GM19467 (cell line): Measurements from ENCODE around the gene AUTS2.

ENCODE experiments used
- ATAC-seq: cut with Tn5 transposase; IDR thresholded peaks from one replicate; pipeline ENCODE4 v1.9.1; 2021; ENCODE audit warnings: mild to moderate bottlenecking, moderate library complexity; ENCODE audit not compliant: unreplicated experiment

The AUTS2 gene

GRCh38 chr7:69962186-69963065, 364.2 kb downstream of the AUTS2 start:
- no peak for ATAC-seq

GRCh38 chr7:69963393-69963792, 365.1 kb downstream of the AUTS2 start:
- no peak for ATAC-seq

DNA sequence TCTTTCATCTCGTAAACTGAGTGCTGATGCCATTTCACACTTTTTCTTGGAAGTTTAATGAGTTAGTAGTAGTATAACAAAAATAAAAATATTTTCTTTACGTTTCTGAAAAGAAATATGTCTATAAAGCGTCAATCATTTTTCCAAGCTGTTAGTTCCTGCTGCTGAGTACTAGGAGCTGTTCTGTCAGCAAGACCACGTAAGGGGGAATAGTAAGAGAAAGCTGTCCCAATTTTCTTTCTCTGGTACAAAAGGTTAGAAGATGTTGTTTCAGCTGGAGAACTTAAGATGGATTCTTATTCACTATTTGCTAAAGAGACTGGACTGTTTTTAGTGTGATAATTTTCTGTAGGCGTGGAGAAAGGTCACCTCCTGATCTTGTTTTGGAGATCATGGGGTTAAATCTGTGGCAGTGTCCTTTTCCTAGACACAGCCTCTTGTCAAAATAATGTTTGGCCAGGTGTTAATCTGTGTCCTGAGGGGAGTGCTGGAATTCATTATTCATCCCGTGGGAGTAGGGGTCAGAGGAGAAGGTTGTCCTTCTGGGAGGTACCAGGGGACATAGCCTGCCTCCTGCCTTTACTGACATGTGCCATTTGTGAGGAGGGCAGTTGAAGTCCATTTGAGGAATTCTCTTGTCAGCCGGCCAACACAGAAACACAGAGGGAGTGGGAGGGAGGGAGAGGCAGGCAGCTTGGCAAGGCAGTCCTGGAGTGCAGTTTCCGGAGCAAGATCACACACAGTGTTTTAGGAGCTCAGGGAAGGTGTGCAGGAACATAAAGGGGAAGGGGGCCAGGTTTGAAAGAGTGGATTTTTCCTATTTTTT, 368.7 kb downstream of the AUTS2 start:
- no peak for ATAC-seq

GRCh38 chr7:69967689-69968450, 369.6 kb downstream of the AUTS2 start:
- no peak for ATAC-seq

DNA sequence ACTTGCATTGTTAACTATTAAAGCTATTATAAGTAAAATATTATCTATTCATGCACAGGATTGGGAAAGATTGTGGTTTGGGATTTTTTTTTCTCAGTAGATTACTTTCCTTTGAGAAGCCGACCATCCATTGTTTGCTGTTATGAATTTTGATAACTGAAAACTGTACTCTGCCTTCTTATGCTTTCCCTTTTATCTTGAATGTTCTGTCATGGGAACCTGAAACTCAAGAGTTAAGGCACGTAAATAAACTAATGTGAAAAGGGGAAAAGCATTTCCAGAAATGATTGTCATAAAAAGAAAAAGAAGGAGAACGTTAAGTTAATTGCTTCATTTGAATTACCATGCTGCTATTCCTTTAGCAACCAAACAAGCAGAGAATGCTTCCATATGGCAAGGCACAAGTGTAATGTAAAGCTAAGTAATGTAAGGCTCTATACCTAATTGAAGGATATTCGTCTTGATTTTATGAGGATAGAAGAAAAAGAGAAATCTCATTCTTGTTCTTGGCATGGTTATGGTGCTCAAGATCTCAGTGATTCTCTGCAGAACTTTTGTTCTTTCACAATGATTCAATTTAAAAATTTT, 370.8 kb downstream of the AUTS2 start:
- no peak for ATAC-seq

DNA sequence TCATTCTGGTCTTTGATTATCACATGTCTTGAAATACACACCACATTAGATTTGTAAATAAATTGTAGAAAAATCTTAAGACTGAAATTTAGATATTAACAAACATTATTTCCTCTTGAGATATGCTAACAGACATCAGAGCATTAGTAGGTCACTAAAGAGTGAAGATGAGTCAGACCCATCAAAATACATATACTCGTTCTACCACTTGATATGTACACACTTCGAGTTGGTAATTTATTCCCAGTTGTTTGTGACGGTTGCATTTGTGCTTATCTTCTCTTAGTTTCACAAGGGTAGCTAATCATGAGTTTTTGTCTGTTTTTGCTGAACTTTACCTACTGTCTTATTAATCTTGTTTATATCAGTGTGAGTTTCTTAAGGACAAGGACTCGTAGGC, 383.4 kb downstream of the AUTS2 start:
- no peak for ATAC-seq

GRCh38 chr7:69982197-69982596, 383.9 kb downstream of the AUTS2 start:
- ATAC-seq, result no peak

DNA sequence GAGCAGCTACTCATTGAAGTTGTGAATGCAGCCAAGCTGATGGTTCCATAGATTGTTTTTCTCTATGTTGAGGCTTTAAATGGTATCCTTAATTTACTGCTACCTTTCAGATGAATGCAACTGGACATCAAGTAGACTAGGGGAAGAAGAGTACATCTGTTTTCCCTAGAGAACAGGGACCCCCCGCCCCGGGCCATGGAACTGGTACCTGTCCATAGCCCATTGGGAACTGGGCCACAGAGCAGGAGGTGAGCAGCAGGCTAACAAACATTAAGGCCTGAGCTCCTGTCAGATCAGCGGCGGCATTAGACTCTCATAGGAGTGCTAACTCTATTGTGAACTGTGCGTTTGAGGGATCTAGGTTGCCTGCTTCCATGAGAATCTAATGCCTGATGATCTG, 391.3 kb downstream of the AUTS2 start:
- ATAC-seq, result no peak

DNA sequence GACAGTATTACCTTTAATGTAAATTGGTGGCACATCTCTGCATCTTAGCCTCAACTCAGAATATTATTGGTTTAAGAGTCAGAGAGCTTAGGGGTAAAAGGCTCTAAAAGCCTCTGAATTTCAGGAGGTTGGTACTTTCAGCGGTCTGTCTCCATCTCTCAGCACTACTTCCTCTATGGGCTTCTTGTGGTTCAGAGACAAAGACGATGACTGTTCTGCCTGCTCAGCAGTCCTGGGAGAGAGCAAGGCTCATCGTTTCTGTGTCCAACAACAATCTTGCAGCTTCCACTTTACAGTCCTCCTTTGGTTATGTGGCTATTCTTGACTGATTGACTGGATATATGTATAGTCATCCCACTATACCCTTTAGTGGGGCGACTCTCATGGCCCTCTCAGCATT, 394.7 kb downstream of the AUTS2 start:
- no peak for ATAC-seq

DNA sequence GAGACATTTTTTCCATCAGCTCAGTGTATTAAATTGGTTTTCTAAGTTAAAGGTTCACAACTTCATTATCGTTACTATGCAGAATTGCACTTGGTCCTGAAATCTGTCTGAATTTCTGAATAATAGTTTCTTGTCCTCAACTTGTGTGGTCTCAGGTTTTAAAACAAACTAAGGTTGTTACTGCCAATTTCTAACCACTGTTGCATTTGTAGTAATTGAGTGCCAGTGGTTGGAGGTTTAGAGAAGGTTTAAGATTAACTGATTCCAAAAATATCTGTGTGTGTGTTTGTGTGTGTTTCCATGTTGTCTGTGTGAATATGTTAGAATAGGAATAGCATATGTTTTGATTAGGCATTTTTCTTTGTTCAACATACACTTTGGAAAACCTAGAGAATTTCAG, 395.9 kb downstream of the AUTS2 start:
- no peak for ATAC-seq

DNA sequence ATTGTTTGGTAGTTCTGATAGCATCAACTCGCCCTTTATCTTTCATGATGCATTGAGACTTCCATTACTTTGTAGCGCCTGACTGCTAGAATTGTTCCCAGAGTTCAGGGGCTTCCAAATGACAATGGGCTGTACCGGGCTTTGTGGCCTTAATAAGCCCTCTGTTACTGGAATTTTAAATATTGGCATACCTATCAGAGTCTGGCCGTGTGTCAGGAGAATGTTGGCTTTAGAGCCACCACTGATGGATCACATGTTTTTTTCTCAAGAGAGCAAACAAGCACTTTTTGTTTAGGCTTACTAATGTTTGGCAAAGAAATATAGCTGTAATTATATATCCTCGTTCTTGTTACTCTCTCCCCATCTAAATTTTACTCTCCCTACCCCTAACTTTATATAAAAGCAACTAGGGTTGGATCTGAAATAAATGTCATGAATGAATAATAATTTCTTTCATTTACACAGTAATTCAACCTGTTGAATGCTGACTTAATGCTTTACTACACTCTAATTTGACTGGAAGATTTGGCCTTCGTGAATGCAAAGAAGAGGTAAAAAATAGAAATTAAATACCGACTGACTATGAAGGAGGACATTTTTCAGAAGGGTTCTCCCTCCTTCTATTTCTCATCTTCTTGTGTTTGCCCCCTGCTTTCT, 396.7 kb downstream of the AUTS2 start:
- ATAC-seq, result no peak

DNA sequence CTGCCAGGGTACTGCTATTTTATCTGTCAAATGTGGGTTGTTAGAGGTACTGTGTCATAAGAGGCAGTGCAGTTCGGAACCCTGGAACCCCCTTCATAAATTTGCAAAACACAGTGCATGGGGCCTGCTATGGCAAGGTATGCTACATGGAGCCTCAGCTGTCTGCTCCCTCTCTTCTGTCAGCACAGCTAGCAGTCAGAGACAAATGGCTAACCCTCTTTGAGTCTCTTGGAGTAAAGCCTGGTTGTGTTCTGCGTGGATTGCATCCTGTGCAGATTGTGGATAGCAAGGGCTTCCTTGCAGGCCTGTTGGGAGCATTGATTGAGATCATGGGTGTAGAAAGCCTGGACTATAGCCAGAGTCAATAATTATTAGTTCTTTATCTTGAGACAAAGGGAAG, 397.8 kb downstream of the AUTS2 start:
- ATAC-seq, result no peak

DNA sequence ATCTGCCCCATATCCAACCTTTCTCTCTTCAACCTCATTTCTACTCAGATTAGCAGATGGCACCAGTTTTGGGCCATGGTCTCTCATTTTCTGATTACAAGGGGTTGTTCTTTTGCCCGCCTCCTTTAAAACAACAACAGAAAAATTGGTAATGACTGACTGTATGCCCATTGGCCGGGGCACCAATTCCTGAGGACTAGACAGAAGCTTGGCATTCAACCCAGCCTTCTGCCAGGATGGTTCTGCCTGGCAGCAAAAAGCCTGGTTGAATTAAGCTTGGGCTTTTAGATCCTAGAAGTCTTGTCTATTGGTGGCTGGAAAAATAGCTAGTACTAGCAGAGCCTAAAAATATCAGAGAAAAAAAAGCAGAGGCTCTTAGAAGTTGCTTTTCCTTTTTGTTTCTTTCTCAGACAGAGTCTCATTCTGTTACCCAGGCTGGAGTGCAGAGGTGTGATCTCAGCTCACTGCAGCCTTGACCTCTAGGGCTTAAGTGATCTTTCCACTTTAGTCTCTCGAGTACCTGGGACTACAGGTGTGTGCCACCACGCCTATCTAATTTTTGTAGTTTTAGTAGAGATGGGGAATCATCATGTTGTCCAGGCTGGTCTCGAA, 402.6 kb downstream of the AUTS2 start:
- ATAC-seq, result no peak

DNA sequence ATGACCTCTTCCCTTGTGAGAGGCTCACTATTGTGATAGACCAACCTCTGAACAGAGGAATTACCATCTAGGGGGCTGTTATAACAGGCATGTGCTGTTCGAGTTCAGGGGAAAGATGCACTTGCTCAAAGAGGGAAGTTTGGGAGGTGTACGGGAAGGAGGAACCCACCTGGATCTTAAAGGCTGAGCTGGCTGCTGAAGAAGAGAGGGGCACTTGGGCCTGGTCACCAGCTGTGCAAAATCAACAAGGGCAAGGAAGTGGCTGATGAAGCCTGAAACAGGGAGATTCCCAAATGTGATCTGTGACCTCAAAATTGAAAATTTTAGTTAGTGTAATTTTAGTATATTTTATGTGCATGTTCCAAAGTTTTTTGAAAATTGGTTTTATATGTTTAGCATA, 407.2 kb downstream of the AUTS2 start:
- no peak for ATAC-seq

- no peak for ATAC-seq
These were observed 407.6 kb downstream of the AUTS2 start for GRCh38 chr7:70005891-70006260.

- no peak for ATAC-seq
These were observed 408.1 kb downstream of the AUTS2 start for GRCh38 chr7:70006261-70006920.

- ATAC-seq, result no peak
These were observed 410.2 kb downstream of the AUTS2 start for GRCh38 chr7:70008466-70008865.

- ATAC-seq, result no peak
These were observed 416.4 kb downstream of the AUTS2 start for GRCh38 chr7:70014472-70015177.

- no peak for ATAC-seq
These were observed 417.1 kb downstream of the AUTS2 start for GRCh38 chr7:70015353-70015752.
